Breast epithelium (tissue), 3 donors: ENCODE data around the gene OCA2.

Experiments
- CTCF ChIP-seq, 3 donors: fragments of 450-650 bp; IDR thresholded peaks; one replicate each; pipeline ENCODE4 v1.5.1; 2016 to 2017; ENCODE audit warnings: antibody characterized with exemption in 3 of 3, mild to moderate bottlenecking in 3 of 3, moderate library complexity in 3 of 3
- POLR2A ChIP-seq: fragments of 450-650 bp; IDR thresholded peaks from one replicate; pipeline ENCODE4 v1.6.1; 2016; ENCODE audit warnings: antibody characterized with exemption, mild to moderate bottlenecking, moderate library complexity
- POLR2AphosphoS5 ChIP-seq, 3 donors: sonication (generic); formaldehyde crosslinking; IDR thresholded peaks; one replicate each; pipeline ENCODE4 v1.6.1; 2017; ENCODE audit warnings: antibody characterized with exemption in 3 of 3

DNA sequence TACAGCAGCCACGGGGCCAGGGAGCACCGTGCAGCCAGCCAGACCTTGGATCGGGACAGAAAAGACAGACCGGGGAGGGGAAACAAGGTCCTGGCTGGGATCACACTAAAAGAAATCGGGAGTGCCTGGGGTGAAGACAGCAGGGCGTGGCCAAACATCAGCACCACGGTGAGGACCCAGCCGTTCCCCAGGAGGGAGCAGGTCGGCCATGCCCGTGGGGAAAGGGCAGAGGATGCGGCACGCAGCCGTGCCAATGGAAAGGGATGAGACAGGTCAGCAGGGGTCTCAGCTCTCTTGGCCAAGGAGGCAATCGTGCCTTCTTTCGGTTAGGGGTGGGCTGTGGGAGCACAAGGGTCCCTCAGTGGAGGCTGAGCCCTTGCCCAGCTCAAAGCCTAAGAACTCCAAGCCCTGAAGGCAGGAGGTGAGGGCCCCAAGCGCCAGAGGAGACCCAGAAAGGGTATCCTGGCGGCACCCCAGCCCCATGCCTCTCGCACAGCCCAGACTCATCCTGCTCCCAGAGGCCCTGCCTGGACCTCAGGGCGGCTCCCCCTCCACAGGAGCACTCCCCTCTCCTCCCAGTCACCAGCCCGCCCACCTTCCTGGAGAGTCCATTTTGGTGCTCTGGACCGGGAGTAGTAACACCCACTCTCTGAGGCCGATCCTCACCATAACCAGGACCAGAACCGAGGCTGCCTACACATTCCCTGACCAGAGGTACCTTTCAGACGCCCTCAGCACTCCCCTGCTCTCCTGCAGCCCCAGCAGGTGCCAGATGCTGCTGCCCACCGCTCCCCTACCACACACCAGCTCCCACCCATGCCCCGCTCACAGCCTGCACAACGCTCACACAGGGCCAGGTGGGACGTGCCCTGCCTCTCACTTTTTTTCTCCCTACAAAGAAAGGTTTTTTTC lies 23.2 kb upstream of the OCA2 start:
- TF ChIP-seq CTCF (IDR thresholded peaks at IDR 0.05), result no peak
- no peak for TF ChIP-seq POLR2AphosphoS5 (IDR thresholded peaks at IDR 0.05)
- no peak for TF ChIP-seq POLR2A
